GM19324 (cell line): ENCODE measurements around the gene FNBP1L.
"Not testable (repeated sequence)": the region's sequence is repeated elsewhere in the genome, so short reads cannot be mapped to it uniquely, and the experiment has no call there.

ENCODE experiments used
- ATAC-seq: cut with Tn5 transposase; IDR thresholded peaks from one replicate; pipeline ENCODE4 v1.9.1; 2021; ENCODE audit warnings: mild to moderate bottlenecking, moderate library complexity; ENCODE audit not compliant: unreplicated experiment, low FRiP score

The FNBP1L gene

DNA sequence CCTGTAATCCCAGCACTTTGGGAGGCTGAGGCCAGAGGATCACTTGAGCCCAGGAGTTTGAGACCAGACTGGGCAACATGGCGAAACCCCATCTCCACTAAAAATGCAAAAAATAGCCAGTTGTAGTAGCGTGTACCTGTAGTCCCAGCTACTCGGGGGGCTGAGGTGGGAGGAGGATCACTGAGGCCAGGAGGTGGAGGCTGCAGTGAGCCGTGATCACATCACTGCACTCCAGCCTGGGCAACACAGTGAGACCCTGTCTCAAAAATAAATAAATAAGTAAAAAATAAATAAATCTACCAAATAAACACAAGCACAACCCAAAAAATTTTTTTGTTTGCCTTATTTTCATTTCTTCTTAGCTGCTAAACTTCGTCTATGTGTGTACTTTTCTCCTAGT is 34.0 kb downstream of the FNBP1L start:
- not testable (repeated sequence) for ATAC-seq

DNA sequence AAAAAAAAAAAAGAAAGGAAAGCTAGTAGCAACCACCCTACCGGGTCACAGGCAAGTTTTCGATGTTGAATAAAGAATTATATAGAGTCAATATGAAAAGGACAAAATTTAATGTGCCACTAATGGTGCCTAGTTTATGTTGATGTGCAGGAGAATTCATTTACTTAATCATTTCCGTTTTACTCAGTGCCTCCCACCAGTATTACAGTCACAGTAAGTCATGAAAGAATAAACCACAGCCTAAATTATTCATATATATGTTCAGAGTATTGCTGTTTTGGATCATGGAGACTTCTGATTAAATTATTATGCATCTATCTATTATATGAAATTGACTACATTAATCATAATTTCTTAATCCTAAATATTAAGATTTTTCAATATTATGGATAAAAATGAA is 35.3 kb downstream of the FNBP1L start:
- ATAC-seq = no peak

- ATAC-seq = no peak
Measured at GRCh38 chr1:93483606-93484005, 35.7 kb downstream of the FNBP1L start.

GRCh38 chr1:93488207-93488606 is 40.3 kb downstream of the FNBP1L start:
- ATAC-seq = no peak

DNA sequence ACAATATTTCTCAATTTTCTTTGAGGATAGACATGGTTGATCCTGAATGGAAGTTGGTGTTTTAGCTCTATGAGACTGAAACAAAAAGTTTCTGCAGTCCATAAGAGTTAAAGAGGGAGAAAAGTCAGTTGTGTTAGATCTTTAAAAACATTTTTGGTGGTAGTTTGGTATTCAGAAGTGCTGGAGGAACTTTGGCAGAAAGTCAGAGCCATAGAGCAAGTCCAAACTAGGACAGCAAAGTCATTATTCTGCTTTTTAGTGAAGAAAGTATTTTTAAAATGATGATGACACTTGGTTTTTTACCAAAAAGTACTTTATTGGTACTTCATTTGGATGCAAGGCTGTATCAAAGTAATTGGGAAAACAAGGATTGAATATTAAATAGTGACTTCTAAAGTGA is 41.8 kb downstream of the FNBP1L start:
- ATAC-seq = no peak

DNA sequence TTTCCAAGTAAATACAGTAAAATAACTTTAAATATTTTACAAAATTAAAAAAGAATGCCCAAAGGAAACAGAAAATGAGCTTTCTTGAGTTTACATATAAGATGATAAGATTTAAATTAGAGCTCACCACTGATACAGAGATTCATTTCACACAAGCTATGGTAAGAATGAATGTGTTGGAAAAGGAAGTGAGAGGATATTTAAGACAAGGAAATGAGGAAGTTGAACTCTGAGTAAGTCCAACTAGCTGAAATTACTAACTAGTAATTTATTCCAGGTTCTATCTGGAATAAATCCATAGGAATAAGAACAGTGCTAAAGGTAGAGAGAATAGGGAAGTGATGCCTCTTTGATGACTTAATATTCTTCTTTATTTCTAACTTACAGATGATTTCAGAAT is 42.4 kb downstream of the FNBP1L start:
- ATAC-seq = no peak

DNA sequence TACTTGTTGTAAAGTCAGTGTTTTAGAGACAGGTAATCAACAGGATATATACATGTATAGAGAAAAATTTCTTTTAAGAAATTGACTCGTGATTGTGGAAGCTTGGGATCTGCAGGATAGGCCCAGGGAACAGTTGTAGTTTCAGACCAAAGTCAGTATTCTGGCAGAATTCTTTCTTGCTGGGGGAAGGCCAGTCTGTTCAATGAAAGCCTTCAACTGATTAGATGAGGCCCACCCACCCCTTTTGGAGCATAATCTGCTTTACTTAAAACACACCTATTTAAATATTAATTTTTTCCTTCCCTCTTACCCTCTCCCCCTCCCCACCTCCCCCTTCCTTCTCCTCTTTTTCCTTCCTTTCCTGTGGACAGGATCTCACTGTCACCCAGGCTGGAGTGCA is 48.0 kb downstream of the FNBP1L start:
- ATAC-seq = no peak

GRCh38 chr1:93496520-93496919 is 48.6 kb downstream of the FNBP1L start:
- no peak for ATAC-seq

DNA sequence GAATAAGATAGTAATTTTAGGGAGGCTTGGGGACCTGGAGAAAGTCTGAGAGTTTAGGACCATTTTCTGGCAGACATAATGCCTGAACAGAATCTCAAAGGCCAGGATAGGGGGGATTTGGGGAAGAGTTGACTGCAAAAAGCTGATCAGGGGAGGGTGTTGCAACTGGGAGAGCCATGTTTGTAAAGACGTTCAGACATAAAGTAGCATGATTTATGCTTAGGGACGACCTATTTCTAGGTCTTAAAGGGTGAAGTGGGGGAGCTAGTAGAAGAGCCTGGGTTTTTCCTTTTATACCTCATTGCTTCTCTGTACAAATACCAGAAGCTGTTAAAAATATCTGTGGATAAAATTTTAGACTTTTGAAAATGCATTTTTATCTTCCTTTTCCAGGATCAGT is 51.2 kb downstream of the FNBP1L start:
- no peak for ATAC-seq

DNA sequence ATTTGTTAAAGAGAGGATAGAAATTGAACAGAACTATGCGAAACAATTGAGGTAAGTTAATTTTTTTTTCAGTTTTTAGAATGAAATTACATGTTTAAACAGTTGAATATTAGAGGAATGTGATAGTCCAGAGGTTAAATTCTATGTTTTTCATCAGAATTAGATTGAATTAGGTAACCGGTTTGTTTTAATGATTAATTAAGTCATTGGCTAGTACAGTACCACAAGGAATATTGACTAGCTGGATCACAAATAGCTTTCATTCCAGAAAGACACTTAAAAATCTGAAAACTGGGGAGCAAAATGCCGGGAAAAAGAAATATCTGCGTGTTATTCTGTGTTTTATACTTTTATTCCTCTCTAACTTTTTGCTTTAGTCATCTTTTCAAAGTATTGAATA is 51.6 kb downstream of the FNBP1L start:
- no peak for ATAC-seq

- ATAC-seq = no peak
Measured at GRCh38 chr1:93500275-93500674, 52.4 kb downstream of the FNBP1L start.

DNA sequence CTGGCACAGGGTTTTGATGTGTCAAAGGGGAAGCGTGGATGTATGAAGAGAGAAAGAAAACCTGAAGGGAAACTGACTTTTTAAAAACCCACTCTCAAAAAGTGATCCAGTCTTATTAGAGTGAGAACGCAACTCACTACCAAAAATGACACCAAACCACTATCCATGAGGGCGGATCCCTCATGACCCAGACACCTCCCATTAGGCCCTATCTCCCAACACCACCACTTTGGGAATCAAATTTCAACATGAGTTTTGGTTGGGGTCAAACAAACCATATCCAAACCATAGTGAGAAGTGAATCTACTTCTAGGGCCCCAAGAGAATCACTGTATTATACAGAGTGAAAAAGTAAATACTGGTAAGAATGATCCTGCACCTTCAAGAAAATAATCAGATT is 53.5 kb downstream of the FNBP1L start:
- no peak for ATAC-seq

DNA sequence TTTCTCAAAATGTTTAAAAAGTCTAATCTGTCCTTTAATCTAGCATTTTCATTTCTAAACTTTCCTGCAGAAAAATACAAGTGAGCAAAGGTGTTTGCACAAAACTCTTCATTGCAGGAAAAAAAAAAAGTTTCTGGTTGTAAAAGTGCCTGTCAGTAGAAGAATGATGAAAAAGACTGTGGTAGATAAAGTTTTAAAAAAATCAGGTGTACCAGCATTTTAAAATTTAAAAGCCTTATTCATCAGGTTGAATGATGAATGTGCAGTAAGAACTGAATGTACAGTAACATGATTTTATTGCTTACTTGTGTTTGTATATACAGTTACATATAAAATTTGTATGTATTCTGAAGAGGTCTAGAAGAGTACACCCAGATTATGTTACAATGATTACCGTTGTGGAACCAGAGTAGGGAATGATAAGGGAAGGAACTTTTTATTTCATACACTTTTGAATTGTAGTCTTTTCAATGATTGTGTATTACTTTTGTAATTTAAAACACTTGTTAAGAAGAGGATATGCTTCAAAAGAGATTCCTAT is 54.0 kb downstream of the FNBP1L start:
- no peak for ATAC-seq

GRCh38 chr1:93502571-93502970 is 54.7 kb downstream of the FNBP1L start:
- ATAC-seq = no peak

DNA sequence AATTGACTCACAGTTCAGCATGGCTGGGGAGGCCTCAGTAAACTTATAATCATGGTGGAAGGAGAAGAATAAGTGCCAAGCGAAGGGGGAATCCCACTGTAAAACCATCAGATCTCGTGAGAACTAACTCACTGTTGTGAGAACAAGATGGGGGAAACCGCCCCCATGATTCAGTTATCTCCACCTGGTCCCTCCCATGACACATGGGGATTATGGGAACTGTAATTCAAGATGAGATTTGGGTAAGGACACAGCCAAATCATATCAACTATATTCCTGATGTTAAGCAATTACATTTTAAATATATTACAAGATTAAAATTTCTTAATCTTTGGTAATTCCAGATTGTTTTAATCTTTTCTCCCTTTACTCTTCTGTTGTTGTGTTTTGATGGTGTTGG is 55.2 kb downstream of the FNBP1L start:
- no peak for ATAC-seq

DNA sequence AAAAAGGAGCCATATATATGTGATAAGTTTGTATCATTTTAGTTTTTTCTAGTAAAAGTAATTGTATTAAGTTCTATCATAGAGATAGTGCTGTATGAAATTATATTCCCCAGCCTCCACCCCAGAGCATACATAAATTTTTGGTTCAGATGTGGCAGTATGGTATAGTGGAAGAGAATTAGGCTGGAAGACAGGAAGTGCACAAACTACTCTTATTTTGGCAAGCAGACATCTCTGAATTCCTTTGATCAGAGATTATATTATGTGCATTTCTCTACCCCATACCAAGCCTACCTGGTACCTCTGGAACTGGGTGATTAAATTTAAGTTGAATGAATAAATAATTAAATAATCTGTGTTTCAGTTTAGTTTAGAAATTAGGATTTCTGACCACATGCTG is 55.9 kb downstream of the FNBP1L start:
- ATAC-seq = no peak

DNA sequence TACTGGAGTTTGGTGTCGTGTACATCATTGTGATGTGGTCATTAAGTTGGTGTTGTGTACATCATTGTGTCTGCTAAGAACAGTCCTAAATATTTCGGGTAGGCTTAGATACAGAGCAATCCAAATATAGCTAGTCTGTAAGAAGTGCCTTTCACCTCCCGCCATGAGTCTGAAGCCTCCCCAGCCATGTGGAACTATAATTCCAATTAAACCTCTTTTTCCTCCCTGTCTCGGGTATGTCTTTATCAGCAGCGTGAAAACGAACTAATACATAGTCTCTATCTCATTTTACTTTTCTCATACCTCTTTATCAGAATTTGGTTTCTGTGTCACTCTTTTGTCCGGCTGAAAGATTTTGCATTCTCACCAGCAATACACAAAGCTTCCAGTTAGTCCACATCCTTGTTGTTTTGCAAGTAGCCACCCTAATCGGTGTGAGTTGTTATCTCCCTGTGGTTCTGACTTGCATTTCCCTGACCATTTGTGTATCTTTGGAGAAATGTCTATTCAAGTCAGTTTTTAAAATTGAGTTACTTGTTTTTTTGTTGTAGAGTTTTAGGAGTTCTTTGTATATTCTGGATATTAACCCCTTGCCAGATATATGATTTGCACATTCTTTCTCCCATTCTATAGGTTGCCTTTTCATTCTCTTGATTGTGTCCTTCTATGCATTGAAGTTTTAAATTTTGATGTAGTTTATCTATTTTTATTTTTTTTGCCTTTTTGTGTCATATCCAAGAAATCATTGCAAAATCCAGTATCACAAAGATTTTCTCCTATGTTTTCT is 56.5 kb downstream of the FNBP1L start:
- ATAC-seq = no peak

DNA sequence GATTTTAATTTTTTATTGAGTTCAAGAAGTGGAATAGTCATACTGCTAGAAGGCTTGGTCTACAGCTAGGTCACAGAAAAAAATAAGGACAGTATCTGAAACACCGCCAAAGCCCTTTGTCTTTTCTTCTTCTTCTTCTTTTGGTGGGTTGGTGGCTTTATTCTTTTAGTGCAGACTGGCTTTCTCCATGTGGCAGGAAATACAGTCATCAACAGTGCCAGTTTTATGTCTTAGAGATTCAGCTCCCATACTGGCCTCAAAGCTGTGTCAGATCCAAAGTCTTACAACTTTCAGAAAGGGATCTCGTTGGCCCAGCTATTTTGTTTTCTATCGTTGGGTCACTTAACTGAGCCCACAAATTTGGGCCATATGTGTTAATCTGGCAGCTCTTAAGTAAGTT is 58.2 kb downstream of the FNBP1L start:
- no peak for ATAC-seq

- ATAC-seq = no peak
Measured at GRCh38 chr1:93516164-93516563, 68.2 kb downstream of the FNBP1L start.

DNA sequence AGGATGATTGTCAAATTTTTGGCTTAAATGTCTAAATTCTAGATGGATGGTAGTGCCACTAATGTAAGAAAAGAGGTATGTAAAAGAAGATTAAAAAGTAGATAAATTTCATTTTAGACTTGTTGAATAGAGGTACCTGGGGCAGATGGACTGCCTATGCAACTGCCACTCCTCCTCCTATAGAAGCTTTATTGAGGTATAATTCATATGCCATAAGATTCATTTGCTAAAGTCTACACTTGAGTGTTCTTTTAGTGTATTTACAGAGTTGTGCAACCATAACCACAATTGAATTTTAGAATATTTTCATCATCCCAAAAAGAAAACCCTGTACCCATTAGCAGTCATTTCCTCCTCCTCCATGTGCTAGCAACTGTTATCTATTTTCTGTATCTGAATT is 70.6 kb downstream of the FNBP1L start:
- no peak for ATAC-seq

GRCh38 chr1:93519199-93519829 is 71.4 kb downstream of the FNBP1L start:
- ATAC-seq = no peak

GRCh38 chr1:93521618-93522017 is 73.7 kb downstream of the FNBP1L start:
- ATAC-seq = no peak
